Measurements from ENCODE around the gene NAB1.

DNA sequence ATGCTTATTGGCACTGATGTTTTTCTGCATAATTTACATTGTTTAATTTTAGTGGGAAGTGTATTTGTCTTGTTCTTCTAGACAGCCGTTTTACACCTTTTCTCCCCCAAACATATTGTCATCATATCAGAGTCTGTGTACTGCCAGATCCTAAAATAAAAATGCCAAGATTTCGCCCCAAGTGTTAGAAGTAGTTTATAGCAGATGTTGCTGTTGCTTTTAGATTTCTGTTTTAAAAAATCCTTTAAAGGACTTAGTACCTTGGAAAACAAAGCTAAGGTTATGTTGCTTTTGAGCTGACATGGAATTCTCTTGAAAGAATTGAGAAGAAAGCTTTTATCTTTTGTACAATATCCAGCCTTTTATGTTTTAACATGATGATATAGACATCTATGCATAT lies 36.0 kb downstream of the NAB1 start:
- TF ChIP-seq, protein P1, sequence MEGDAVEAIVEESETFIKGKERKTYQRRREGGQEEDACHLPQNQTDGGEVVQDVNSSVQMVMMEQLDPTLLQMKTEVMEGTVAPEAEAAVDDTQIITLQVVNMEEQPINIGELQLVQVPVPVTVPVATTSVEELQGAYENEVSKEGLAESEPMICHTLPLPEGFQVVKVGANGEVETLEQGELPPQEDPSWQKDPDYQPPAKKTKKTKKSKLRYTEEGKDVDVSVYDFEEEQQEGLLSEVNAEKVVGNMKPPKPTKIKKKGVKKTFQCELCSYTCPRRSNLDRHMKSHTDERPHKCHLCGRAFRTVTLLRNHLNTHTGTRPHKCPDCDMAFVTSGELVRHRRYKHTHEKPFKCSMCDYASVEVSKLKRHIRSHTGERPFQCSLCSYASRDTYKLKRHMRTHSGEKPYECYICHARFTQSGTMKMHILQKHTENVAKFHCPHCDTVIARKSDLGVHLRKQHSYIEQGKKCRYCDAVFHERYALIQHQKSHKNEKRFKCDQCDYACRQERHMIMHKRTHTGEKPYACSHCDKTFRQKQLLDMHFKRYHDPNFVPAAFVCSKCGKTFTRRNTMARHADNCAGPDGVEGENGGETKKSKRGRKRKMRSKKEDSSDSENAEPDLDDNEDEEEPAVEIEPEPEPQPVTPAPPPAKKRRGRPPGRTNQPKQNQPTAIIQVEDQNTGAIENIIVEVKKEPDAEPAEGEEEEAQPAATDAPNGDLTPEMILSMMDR (conservative IDR thresholded peaks at IDR 0.05 in 1 of 2, IDR thresholded peaks at IDR 0.05 in 1 of 2; ENCODE audit: extremely low read depth in 1 of 2, insufficient read depth in 1 of 2, low read depth in 1 of 2, low read length in 2 of 2), result no peak
- no peak for TF ChIP-seq EZH2 (IDR thresholded peaks at IDR 0.05; ENCODE audit: borderline replicate concordance, low read length)
